22Rv1 (cell line): ENCODE results near the gene GPR3.
A peak's percentile ranks its signal among the peaks of the same experiment; 100 is the strongest.

ENCODE experiments used
- H3K27ac ChIP-seq: fragments of 450-650 bp; 2 replicates; pipeline ENCODE4 v1.5.1; 2017
- ZFX ChIP-seq: fragments of 450-650 bp; IDR thresholded peaks from 2 replicates; pipeline ENCODE4 v1.6.1; 2017; ENCODE audit warnings: antibody characterized with exemption, borderline replicate concordance
- TF ChIP-seq, protein P1 (sequence below): fragments of 450-650 bp; IDR thresholded peaks from 2 replicates; pipeline ENCODE4 v1.5.1; 2017; ENCODE audit warnings: mild to moderate bottlenecking

GPR3 gene

DNA sequence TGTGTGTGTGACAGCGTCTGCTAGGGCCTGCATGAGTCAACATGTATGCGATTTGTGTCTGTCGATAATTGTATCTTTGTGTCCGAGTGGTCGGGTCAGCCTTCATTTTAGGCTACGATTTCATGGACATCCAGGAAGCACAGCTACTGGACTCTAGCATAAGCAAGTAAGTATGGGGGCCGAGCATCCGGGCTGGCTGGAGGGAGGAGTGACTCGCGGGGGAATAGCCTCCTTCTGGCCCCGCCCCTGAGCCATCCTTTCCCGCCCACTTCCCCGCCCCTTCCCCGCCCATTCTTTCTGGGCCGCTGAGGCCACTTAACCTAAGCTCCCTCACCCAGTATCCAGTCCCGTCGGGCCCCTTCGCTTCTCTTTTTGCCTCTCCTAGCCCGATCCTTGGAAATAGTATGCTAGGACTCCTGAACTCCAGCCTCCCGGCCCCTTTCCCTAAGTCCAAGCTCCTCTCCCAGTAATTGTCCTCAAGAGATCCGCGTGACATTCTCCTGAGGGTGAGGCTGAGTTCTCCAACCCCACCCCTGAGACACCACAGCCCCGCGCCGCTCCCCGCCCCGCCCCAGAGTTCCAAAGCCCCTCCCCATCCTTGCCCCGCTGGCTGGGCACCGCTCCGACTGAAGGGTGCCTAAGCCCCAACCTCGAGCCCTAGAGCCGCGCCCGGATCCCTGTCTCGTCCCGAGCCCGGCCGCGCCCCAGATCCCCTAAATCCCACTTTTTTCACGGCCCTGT lies 26.9 kb upstream of the GPR3 start:
- peak overlapping the region; percentile 97 for H3K27ac ChIP-seq
- TF ChIP-seq ZFX = no peak
- TF ChIP-seq, protein P1, sequence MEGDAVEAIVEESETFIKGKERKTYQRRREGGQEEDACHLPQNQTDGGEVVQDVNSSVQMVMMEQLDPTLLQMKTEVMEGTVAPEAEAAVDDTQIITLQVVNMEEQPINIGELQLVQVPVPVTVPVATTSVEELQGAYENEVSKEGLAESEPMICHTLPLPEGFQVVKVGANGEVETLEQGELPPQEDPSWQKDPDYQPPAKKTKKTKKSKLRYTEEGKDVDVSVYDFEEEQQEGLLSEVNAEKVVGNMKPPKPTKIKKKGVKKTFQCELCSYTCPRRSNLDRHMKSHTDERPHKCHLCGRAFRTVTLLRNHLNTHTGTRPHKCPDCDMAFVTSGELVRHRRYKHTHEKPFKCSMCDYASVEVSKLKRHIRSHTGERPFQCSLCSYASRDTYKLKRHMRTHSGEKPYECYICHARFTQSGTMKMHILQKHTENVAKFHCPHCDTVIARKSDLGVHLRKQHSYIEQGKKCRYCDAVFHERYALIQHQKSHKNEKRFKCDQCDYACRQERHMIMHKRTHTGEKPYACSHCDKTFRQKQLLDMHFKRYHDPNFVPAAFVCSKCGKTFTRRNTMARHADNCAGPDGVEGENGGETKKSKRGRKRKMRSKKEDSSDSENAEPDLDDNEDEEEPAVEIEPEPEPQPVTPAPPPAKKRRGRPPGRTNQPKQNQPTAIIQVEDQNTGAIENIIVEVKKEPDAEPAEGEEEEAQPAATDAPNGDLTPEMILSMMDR = no peak

DNA sequence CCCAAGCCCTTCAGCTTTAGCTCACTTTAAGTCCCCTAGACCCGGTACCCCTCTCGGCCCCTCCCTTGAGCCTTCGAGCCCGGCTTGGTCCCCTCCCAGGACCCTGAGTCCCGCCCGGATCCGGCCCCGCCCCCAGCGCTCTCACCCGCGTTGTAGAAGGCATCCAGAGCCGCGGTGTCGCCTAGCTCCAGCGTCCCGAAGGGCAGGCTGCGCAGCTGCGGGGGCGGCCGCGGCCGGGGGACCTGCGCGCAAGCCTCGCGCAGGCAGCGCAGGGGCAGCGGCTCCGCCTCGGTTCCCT lies 26.4 kb upstream of the GPR3 start:
- H3K27ac ChIP-seq = peak overlapping the region; percentile 97
- TF ChIP-seq ZFX = no peak
- TF ChIP-seq, protein P1 = no peak

DNA sequence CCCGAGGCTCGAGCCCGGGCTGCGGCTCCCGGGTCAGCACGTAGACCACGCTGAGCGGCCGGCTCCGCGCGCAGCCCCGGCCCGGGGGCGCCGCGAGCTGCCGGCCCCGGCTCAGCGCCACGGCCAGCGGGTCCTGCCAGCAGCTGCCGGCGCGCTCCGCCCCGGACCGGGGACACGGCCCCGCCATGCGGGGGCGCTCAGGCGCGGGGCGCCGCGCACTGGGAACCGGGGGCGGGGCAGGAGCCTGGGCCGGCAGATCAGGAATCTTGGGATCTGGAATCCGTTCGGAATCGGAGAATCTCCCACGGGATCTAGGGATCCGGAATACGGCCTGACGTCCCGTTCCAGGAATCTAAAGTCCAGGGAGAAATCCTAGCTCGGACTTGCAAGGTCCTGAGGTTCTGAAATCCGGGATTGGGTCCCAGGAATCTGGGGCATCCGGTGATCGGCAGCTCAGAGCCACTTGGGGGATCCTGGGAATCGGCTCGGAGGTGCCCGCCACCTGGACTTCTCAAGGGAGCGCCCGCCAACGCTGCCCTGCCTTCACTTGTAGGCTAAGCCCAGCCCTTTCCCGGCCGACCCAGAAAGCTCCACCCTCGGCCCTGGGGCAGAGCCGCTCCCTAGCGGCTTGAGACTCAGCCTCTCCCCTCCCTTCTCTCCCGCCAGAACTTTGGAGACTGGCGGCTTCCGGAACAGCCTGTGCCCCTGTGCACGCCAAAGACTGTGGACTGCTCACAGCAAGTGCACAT lies 25.8 kb upstream of the GPR3 start, which contains the start of gene MAP3K6:
MAP3K6 (minus strand) TSS at position 551 of the 749 bp plus-strand sequence; CDS start at position 187, 364 bp downstream.
- TF ChIP-seq, protein P1 = peak; percentile 87
- no peak for TF ChIP-seq ZFX
- H3K27ac ChIP-seq = peak within 1 kb of the TSS; percentile 97

DNA sequence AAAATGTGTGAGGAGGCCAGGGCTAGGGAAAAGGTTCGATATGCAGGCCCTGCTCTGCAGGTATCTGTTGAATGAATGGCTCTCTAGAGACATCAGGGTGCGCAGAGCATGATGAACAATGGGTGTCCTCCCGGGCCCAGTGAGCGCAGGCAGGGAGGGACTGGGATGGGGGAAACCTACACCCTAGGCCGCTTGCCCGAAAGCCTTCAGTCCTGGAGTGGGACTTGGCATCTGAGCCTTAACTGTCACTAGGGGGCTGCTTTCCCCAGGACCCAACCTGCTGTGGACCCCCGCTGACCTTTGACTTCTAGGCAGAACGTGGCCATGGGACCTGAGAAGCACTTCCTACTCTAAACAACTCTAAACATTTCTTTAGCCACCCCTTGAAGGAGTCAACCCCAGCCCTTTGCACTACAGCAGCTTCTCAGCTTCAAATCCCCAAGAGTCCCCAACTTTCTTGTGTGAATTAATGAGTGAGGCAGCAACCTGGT lies 25.2 kb upstream of the GPR3 start:
- peak overlapping the region; percentile 97 for H3K27ac ChIP-seq
- TF ChIP-seq ZFX = no peak
- TF ChIP-seq, protein P1 = no peak

DNA sequence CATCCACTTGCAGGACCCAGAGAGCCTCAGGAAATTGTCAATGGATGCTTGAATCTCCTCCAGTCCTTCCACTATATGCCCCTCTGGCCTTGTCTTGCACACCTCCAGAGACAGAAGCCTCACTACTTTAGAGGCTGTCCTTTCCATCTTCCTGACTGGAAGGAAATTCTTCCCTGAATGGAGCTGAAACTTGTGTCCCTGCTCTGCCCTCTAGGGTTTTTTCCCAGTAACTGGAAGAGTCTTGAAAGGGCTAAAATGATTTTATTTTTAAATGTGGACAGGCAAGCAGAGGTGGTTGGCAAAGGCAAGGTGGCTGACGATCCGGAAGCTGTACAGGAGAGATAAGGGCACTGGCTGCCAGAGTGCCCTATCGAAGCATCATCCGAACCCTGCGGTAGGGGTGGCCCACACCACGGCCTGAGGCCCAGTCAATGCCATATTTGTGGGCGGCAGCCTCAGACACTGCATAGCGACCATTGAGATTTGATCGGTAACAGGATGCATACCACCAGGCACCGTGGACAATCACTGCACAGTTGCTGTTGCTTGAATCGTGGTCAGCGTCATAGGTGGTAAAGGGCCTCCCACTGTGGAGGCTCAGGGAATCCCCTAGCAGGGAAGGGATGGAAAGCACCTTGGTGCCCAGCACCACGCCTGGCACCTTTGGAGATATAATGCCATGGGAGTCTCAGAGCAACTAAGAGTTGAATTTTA lies 23.4 kb upstream of the GPR3 start:
- no peak for TF ChIP-seq ZFX
- TF ChIP-seq, protein P1 = no peak
- no peak overlapping the region for H3K27ac ChIP-seq

DNA sequence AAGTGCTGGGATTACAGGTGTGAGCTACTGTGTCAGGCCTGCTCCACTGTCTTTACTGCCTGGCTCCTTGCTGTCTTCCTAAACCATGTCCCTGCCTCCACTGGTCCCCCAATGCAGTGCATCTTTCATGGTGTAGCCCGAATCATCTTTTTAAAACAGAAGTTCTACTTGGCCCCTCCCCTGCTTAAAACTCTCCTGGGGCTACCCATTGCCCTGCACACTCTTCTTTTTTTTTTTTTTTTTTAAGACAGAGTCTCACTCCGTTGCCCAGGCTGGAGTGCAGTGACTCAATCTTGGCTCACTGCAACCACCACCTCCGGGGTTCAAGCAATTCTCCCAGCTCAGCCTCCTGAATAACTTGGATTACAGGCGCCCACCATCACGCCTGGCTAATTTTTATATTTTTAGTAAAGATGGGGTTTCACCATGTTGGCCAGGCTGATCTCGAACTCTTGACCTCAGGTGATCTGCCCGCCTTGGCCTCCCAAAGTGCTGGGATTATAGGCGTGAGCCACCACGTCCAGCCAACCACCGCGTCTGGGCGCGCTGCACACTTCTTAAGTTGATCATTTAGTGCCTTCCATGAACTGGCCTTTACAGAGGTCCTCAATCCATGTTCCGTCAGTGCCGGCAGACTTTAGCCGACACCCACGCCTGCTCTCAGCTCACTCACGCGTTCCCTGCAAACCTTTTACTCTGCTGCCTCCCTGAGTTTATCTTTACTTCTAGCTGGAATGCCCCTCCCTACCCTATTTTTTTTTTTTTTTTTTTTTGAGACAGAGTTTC lies 20.2 kb upstream of the GPR3 start:
- no peak for TF ChIP-seq ZFX
- TF ChIP-seq, protein P1 = no peak
- no peak overlapping the region for H3K27ac ChIP-seq
